Astrocyte (in vitro differentiated cells and primary cell): ENCODE data around the gene NR5A1. TPM values are rescaled to one million over a fixed set of nuclear protein-coding genes. Genes with fewer than 3 reads are reported as not detected.

Experiments
- DNase-seq: peaks from one replicate; pipeline ENCODE4 v3.0.0-alpha.2; 2010; ENCODE audit warnings: low read depth
- FAIRE-seq: peaks from 2 replicates; lab custom pipeline; 2011; peaks lifted over from hg19 to GRCh38; lab: Jason Lieb, UNC
- H2AFZ ChIP-seq: 2 replicates; pipeline ENCODE4 v1.6.0; 2012; ENCODE audit warnings: low read depth, low read length, inconsistent platforms
- H3K27ac ChIP-seq: 2 replicates; pipeline ENCODE4 v1.5.1; 2011; ENCODE audit warnings: low read depth, low read length, inconsistent platforms
- H3K27me3 ChIP-seq: 2 replicates; pipeline ENCODE4 v1.6.0; 2011; ENCODE audit warnings: low read length, inconsistent platforms; ENCODE audit not compliant: insufficient read depth
- H3K36me3 ChIP-seq: 2 replicates; pipeline ENCODE4 v1.5.1; 2011; ENCODE audit warnings: low read length, inconsistent platforms; ENCODE audit not compliant: insufficient read depth
- H3K4me1 ChIP-seq: 2 replicates; pipeline ENCODE4 v1.5.1; 2011; ENCODE audit warnings: low read length, inconsistent platforms; ENCODE audit not compliant: insufficient read depth
- H3K4me2 ChIP-seq: 2 replicates; pipeline ENCODE4 v1.6.0; 2012; ENCODE audit warnings: low read length, inconsistent platforms
- H3K4me3 ChIP-seq: 2 replicates; pipeline ENCODE4 v1.5.1; 2011; ENCODE audit warnings: low read depth, mild to moderate bottlenecking, low read length, inconsistent platforms; ENCODE audit not compliant: insufficient read depth
- H3K79me2 ChIP-seq: 2 replicates; pipeline ENCODE4 v1.6.0; 2012; ENCODE audit warnings: mild to moderate bottlenecking, low read length, inconsistent platforms; ENCODE audit not compliant: insufficient read depth
- H3K9ac ChIP-seq: 2 replicates; pipeline ENCODE4 v1.6.0; 2012; ENCODE audit warnings: mild to moderate bottlenecking, low read length, inconsistent platforms
- H3K9me3 ChIP-seq: 2 replicates; pipeline ENCODE4 v1.5.1; 2012; ENCODE audit warnings: low read depth, mild to moderate bottlenecking, low read length, inconsistent platforms; ENCODE audit not compliant: insufficient read depth
- H4K20me1 ChIP-seq: 2 replicates; pipeline ENCODE4 v1.6.0; 2012; ENCODE audit warnings: low read length, inconsistent platforms; ENCODE audit not compliant: insufficient read depth
- H3K27ac Mint-ChIP-seq: one replicate; pipeline ENCODE4 v1.8.0; 2021; ENCODE audit warnings: mild to moderate bottlenecking, mixed read lengths; ENCODE audit not compliant: unreplicated experiment
- H3K27me3 Mint-ChIP-seq: one replicate; pipeline ENCODE4 v1.8.0; 2021; ENCODE audit warnings: low read depth, mixed read lengths; ENCODE audit not compliant: unreplicated experiment
- H3K36me3 Mint-ChIP-seq: one replicate; pipeline ENCODE4 v1.8.0; 2021; ENCODE audit warnings: low read depth, mixed read lengths; ENCODE audit not compliant: unreplicated experiment
- H3K4me1 Mint-ChIP-seq: one replicate; pipeline ENCODE4 v1.8.0; 2021; ENCODE audit warnings: low read depth, mixed read lengths; ENCODE audit not compliant: unreplicated experiment
- H3K4me3 Mint-ChIP-seq: one replicate; pipeline ENCODE4 v1.8.0; 2021; ENCODE audit warnings: mild to moderate bottlenecking, moderate library complexity, mixed read lengths; ENCODE audit not compliant: unreplicated experiment
- H3K9me3 Mint-ChIP-seq: one replicate; pipeline ENCODE4 v1.8.0; 2021; ENCODE audit warnings: mild to moderate bottlenecking, mixed read lengths; ENCODE audit not compliant: unreplicated experiment
- CTCF ChIP-seq: IDR thresholded peaks from 2 replicates; pipeline ENCODE4 v1.5.1; 2011; ENCODE audit warnings: low read depth, mild to moderate bottlenecking, inconsistent platforms, low read length, moderate library complexity; ENCODE audit not compliant: insufficient read depth
- EZH2 ChIP-seq: IDR thresholded peaks from 2 replicates; pipeline ENCODE4 v1.6.1; 2012; ENCODE audit warnings: mild to moderate bottlenecking, low read length, inconsistent platforms; ENCODE audit not compliant: insufficient read depth
- total RNA-seq: library from RNA; stranded (reverse); gene quantifications from 2 replicates; pipeline ENCODE4 v1.2.1, GENCODE V29; 2021

NR5A1 gene
- total RNA-seq, 1 donor from 2014 or later: not detected

GRCh38 chr9:124436320-124436719, 70.9 kb downstream of the NR5A1 start:
- FAIRE-seq (no peak), DNase-seq (no peak)
- Mint-ChIP-seq H3K27me3 (peaks cover 18% of the 10 kb centered on the region), H3K9me3 (no peaks in the 10 kb centered on the region), H3K4me1 (peaks cover 7% of the 10 kb centered on the region), H3K27ac (no peak overlapping the region), H3K4me3 (no peak overlapping the region), H3K36me3 (no peaks in the 10 kb centered on the region)
- H3K4me2 ChIP-seq: no peak overlapping the region
- H3K79me2 ChIP-seq: no peaks in the 10 kb centered on the region
- no peak overlapping the region for H3K9ac ChIP-seq
- no peaks in the 10 kb centered on the region for H3K9me3 ChIP-seq
- peaks cover 14% of the 10 kb centered on the region for H3K27me3 ChIP-seq
- no peaks in the 10 kb centered on the region for H3K36me3 ChIP-seq
- H3K4me3 ChIP-seq: no peak overlapping the region
- no peaks in the 10 kb centered on the region for H3K4me1 ChIP-seq
- no peaks in the 10 kb centered on the region for H4K20me1 ChIP-seq
- H3K27ac ChIP-seq: no peak overlapping the region
- no peak overlapping the region for H2AFZ ChIP-seq
- no peak for TF ChIP-seq CTCF
- TF ChIP-seq EZH2: no peak

Other genes with a start within 250 kb of the NR5A1 start
- 55.7 and 76.8 TPM in 2 replicates for gene NEK6, start 249.4 kb downstream of the NR5A1 start, total RNA-seq
- 174 and 183 TPM in 2 replicates for gene PSMB7, start 92.0 kb downstream of the NR5A1 start, total RNA-seq
- gene ADGRD2, start 56.9 kb downstream of the NR5A1 start, total RNA-seq: not detected in 2 replicates